ENCODE results near the gene ALDH3A1.

The ALDH3A1 gene

GRCh38 chr17:19718613-19719354, 29.3 kb downstream of the ALDH3A1 start:
- DNase-seq (ENCODE audit: low read depth) = no peak

GRCh38 chr17:19718041-19718612, 30.0 kb downstream of the ALDH3A1 start:
- DNase-seq (ENCODE audit: low read depth) = no peak

- DNase-seq (ENCODE audit: low read depth) = no peak
Observed at GRCh38 chr17:19717411-19717908, 30.6 kb downstream of the ALDH3A1 start.

GRCh38 chr17:19717031-19717360, 31.1 kb downstream of the ALDH3A1 start:
- DNase-seq (ENCODE audit: low read depth) = no peak

GRCh38 chr17:19716108-19717030, 31.7 kb downstream of the ALDH3A1 start, which contains the start of gene SLC47A2:
TSS of gene SLC47A2 (minus strand) at chr17:19716584. CDS start at chr17:19716555, 29 bp downstream.
- no peak for DNase-seq (ENCODE audit: low read depth)

GRCh38 chr17:19714542-19715411, 33.3 kb downstream of the ALDH3A1 start:
- no peak for DNase-seq (ENCODE audit: low read depth)

GRCh38 chr17:19713901-19714361, 34.2 kb downstream of the ALDH3A1 start:
- DNase-seq (ENCODE audit: low read depth) = no peak

- DNase-seq (ENCODE audit: low read depth) = no peak
Observed at GRCh38 chr17:19713462-19713861, 34.6 kb downstream of the ALDH3A1 start.

GRCh38 chr17:19712436-19713004, 35.6 kb downstream of the ALDH3A1 start:
- DNase-seq (ENCODE audit: low read depth) = no peak

- no peak for DNase-seq (ENCODE audit: low read depth)
Observed at GRCh38 chr17:19709841-19710240, 38.3 kb downstream of the ALDH3A1 start.

- no peak for DNase-seq (ENCODE audit: low read depth)
Observed at GRCh38 chr17:19708431-19709175, 39.5 kb downstream of the ALDH3A1 start.

GRCh38 chr17:19707728-19708221, 40.3 kb downstream of the ALDH3A1 start:
- DNase-seq (ENCODE audit: low read depth) = no peak

- no peak for DNase-seq (ENCODE audit: low read depth)
Observed at GRCh38 chr17:19706791-19707727, 41.0 kb downstream of the ALDH3A1 start.

- no peak for DNase-seq (ENCODE audit: low read depth)
Observed at GRCh38 chr17:19705771-19706770, 42.0 kb downstream of the ALDH3A1 start.

- no peak for DNase-seq (ENCODE audit: low read depth)
Observed at GRCh38 chr17:19705201-19705600, 42.9 kb downstream of the ALDH3A1 start.

- no peak for DNase-seq (ENCODE audit: low read depth)
Observed at GRCh38 chr17:19703828-19704613, 44.1 kb downstream of the ALDH3A1 start.
